ENCODE measurements around the gene RBM47. TPM values are rescaled to one million over a fixed set of nuclear protein-coding genes. Genes with fewer than 3 reads are reported as not detected.

The RBM47 gene
- total and polyA plus RNA-seq, 12 donors = 0.41 to 14.0 (median 2.1) TPM

DNA sequence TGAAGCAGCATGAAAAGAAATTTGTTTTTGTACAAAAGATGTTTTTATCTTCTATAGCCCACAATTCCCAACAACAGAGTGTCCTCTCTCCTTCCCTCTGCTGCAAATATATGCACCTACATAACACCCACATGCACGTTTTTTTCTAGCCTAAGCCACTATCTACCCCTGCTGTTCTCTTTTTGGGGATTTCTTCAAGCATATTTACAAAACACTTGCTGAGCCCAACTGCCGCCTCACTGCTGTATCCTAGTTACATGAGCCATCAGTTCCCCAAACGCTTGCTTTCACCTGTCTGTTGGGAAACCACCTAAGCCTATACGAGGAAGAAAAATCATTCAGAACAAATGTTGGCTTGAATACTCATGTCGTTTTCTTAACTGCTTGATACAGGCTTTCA, 167.3 kb downstream of the RBM47 start:
- WGBS, 2 donors = 62 to 65% methylated on average over 5 of the region's 5 CpGs
- TF ChIP-seq, protein P1, sequence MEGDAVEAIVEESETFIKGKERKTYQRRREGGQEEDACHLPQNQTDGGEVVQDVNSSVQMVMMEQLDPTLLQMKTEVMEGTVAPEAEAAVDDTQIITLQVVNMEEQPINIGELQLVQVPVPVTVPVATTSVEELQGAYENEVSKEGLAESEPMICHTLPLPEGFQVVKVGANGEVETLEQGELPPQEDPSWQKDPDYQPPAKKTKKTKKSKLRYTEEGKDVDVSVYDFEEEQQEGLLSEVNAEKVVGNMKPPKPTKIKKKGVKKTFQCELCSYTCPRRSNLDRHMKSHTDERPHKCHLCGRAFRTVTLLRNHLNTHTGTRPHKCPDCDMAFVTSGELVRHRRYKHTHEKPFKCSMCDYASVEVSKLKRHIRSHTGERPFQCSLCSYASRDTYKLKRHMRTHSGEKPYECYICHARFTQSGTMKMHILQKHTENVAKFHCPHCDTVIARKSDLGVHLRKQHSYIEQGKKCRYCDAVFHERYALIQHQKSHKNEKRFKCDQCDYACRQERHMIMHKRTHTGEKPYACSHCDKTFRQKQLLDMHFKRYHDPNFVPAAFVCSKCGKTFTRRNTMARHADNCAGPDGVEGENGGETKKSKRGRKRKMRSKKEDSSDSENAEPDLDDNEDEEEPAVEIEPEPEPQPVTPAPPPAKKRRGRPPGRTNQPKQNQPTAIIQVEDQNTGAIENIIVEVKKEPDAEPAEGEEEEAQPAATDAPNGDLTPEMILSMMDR (IDR thresholded peaks at IDR 0.05) = no peak

DNA sequence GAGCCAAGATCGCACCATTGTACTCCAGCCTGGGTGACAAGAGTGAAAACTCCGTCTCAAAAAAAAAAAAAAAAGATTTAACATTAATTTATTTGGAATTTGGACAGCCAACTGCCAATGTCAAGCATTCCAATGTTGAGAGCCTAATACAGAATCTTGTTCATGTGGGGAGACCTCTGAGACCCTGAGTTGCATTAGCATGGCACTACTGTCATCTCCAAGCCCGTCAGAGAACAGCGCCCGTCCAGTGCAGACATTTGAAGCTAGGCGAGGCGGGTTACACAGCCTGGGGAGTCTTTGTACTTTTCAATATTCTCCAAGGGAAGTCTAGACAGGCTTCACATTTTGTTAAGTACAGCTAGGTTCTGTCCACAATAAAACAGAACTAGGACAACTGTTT, 167.8 kb downstream of the RBM47 start:
- TF ChIP-seq, protein P1 (IDR thresholded peaks at IDR 0.05) = no peak
- Histone ChIP-seq H3K4me1 (no peaks in the 10 kb centered on the region), H3K36me3 (peaks cover 0 to 12% (median 0%) of the 10 kb centered on the region in 9 donors), H3K27ac (no peak overlapping the region), H3K4me3 (no peak overlapping the region), H3K27me3 (peaks cover 0 to 7% (median 3%) of the 10 kb centered on the region in 7 donors), H3K9me3 (no peaks in the 10 kb centered on the region)
- WGBS, 2 donors = 89 to 95% methylated on average over 7 of the region's 7 CpGs
- intact Hi-C loops (cut with DNase I) = no loop called here
- ATAC-seq (no peak), DNase-seq (no peak)

More for the DNA sequence above, 167.3 kb downstream of the RBM47 start:
- H3K4me1 ChIP-seq = no peaks in the 10 kb centered on the region
- H3K36me3 ChIP-seq = peaks cover 0 to 12% (median 0%) of the 10 kb centered on the region in 9 donors
- DNase-seq (no peak), ATAC-seq (no peak)
- peaks cover 0 to 7% (median 3%) of the 10 kb centered on the region in 7 donors for H3K27me3 ChIP-seq
- no peak overlapping the region for H3K27ac ChIP-seq
- intact Hi-C loops (cut with DNase I) = no loop called here
- no peak overlapping the region for H3K4me3 ChIP-seq
- no peaks in the 10 kb centered on the region for H3K9me3 ChIP-seq

DNA sequence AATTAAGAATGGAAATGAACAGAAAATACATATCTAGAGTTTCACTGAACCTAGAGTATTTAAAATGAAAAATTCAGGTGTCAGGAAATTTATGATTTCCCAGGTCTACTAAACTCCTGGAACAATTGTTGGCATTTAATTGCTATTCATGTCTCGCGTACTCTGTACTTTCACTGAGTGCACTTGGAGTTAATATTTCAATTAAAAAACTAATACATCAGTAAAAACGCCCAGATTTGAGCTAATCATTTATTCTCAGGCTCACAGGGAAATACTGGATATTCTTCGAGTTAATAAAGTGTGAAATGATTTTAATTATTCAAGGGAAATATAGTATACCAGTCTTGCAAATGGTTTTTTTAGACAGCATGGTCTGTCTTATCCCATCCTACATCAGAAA, 168.6 kb downstream of the RBM47 start:
- intact Hi-C loops (cut with DNase I) = no loop called here
- DNase-seq = no peak
- Histone ChIP-seq H3K9me3 (no peaks in the 10 kb centered on the region), H3K4me3 (no peak overlapping the region), H3K4me1 (no peaks in the 10 kb centered on the region), H3K27ac (no peak overlapping the region), H3K36me3 (peaks cover 0 to 12% (median 0%) of the 10 kb centered on the region in 9 donors), H3K27me3 (peaks cover 0 to 7% (median 3%) of the 10 kb centered on the region in 7 donors)
- TF ChIP-seq, protein P1 (IDR thresholded peaks at IDR 0.05) = no peak
- 86 to 88% methylated on average over 4 of the region's 4 CpGs for WGBS, 2 donors
- ATAC-seq = no peak

DNA sequence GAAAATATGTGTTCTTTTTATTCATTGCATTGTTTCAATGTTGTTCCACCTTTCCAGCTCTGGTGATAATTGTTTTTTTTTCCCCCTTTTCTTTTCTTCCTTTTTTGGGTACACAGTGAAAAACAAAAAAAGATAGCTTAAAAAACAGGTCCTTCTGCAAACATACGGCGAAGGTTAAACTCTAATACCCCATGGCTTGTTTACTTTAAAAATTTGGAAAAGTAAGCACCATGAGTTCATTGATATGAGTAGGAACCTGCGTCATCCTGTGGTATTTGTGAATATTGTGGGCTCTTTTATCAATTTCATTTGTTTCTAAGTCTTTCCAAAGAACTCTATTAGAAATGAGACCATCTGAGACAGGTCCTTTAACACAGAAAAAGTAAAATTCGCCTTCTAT, 171.0 kb downstream of the RBM47 start:
- Histone ChIP-seq H3K27me3 (peaks cover 0 to 11% (median 0%) of the 10 kb centered on the region in 7 donors), H3K27ac (no peak overlapping the region), H3K36me3 (no peaks in the 10 kb centered on the region), H3K4me1 (no peaks in the 10 kb centered on the region), H3K4me3 (no peak overlapping the region), H3K9me3 (no peaks in the 10 kb centered on the region)
- intact Hi-C loops (cut with DNase I) = no loop called here
- TF ChIP-seq, protein P1 (IDR thresholded peaks at IDR 0.05) = no peak
- 80 to 90% methylated on average over 4 of the region's 4 CpGs for WGBS, 2 donors
- no peak for ATAC-seq
- no peak for DNase-seq
